ENCODE results near the gene TMEM114. TPM values are rescaled to one million over a fixed set of nuclear protein-coding genes. Genes with fewer than 3 reads are reported as not detected.

Gene TMEM114
- polyA plus RNA-seq, 1 donor = 0.49 TPM

DNA sequence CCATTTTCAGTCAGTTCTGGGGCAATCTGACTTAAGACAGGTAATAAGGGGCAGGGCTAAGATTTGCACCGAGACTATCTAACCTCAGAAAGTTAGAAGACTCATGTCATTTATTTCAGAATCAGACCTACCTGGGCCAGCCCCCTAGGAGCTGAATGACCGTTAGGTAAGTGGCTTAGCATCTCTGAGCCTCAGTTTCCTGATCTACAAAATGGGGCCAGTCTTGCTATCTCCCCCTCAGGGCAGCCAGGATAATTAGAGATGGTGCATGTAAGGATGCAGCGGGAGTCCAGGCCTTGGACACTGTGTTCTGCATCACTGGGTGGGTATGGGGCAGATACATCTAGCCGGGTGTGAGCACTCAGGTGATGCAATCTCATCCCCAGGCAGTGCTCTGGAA lies 20.8 kb upstream of the TMEM114 start:
- H3K4me1 ChIP-seq (ENCODE audit: control insufficient read depth, insufficient read depth, low read length) = no peaks in the 10 kb centered on the region
- H3K4me3 ChIP-seq (ENCODE audit: low read length) = no peak overlapping the region
- DNase-seq = no peak
- no peaks in the 10 kb centered on the region for H3K36me3 ChIP-seq (ENCODE audit: control insufficient read depth, insufficient read depth, low read length)
- WGBS (ENCODE audit: insufficient coverage, low lambda C conversion rate) = no CpG with 5 or more reads among the region's 4 CpGs
- no peaks in the 10 kb centered on the region for H3K9me3 ChIP-seq (ENCODE audit: control insufficient read depth, low read depth, low read length)
- no peak overlapping the region for H3K27ac ChIP-seq (ENCODE audit: low read length)
- peaks cover 18% of the 10 kb centered on the region for H3K27me3 ChIP-seq (ENCODE audit: control insufficient read depth, insufficient read depth, low read length)

DNA sequence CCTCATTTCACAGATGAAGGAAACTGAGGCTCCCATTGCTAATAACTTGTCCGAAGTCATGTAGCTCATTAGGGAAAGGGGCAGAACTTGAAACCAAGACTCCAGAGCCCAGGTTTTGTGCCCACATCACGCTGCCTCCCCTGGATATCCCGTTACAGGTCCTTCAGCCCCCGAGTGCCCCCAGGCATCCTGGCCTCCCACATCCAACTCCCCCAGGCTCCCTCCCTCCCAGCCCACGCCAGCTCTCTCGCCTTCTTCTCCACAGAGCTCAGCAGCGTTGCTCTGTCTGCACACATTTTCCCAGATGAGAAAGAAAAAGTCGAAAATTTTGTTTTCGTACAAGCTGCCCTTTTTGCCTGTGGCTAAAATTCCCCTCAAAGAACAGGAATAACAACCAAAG lies 16.9 kb upstream of the TMEM114 start:
- Histone ChIP-seq H3K9me3 (ENCODE audit: control insufficient read depth, low read depth, low read length) (no peaks in the 10 kb centered on the region), H3K27ac (ENCODE audit: low read length) (no peak overlapping the region), H3K27me3 (ENCODE audit: control insufficient read depth, insufficient read depth, low read length) (peaks cover 14% of the 10 kb centered on the region), H3K4me1 (ENCODE audit: control insufficient read depth, insufficient read depth, low read length) (no peaks in the 10 kb centered on the region), H3K36me3 (ENCODE audit: control insufficient read depth, insufficient read depth, low read length) (no peaks in the 10 kb centered on the region), H3K4me3 (ENCODE audit: low read length) (no peak overlapping the region)
- WGBS (ENCODE audit: insufficient coverage, low lambda C conversion rate) = no CpG with 5 or more reads among the region's 9 CpGs
- DNase-seq = no peak

DNA sequence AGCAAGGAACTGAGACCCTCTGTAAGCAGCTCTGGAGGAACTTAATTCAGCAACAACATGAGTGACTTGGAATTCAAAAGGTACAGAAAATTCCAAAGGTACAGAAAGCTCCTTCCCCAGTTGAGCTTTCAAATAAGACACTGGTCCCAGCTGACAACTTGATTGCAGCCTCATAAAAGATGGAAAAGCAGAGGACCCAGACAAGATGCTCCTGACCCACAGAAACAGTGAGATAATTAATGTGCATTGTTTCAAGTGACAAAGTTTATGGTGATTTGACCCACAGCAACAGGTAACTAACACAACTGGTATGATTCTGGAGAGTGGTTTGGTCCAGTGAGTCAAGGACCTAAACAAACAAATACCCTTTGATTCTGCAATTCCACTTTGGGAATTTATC lies 15.2 kb upstream of the TMEM114 start:
- H3K4me1 ChIP-seq (ENCODE audit: control insufficient read depth, insufficient read depth, low read length) = no peaks in the 10 kb centered on the region
- H3K27ac ChIP-seq (ENCODE audit: low read length) = no peak overlapping the region
- DNase-seq = no peak
- H3K36me3 ChIP-seq (ENCODE audit: control insufficient read depth, insufficient read depth, low read length) = no peaks in the 10 kb centered on the region
- no peak overlapping the region for H3K4me3 ChIP-seq (ENCODE audit: low read length)
- peaks cover 16% of the 10 kb centered on the region for H3K27me3 ChIP-seq (ENCODE audit: control insufficient read depth, insufficient read depth, low read length)
- H3K9me3 ChIP-seq (ENCODE audit: control insufficient read depth, low read depth, low read length) = no peaks in the 10 kb centered on the region

DNA sequence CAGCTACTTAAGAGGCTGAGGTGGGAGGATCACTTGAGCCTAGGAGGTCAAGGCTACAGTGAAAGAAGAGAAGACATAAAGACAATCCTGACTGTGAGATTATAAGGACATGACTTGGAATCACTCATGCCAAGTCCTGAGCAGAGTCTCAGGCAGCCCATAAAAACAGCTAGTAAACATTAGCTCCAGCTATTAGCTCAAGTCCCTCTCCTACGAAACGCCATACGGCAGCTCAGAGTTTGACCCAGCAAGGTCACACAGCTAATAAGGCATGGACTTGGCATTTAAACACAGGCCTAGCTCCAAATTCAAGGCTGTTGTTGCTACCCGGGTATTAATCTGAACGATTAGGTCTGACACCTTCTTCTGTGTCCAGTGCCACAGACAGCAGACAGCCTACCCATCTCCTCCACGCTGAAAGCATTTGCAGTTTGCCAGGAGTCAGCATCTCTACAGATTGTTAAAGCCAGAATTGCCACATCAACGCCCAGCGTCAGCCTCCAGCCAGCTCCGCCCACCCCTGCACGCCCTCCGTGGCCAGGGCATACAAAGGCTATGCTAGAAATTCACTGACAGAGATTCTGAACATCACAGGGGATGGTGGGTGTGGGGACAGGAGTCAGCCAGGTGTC lies 9.9 kb upstream of the TMEM114 start:
- Histone ChIP-seq H3K27me3 (ENCODE audit: control insufficient read depth, insufficient read depth, low read length) (peaks cover 4% of the 10 kb centered on the region), H3K4me3 (ENCODE audit: low read length) (no peak overlapping the region), H3K9me3 (ENCODE audit: control insufficient read depth, low read depth, low read length) (no peaks in the 10 kb centered on the region), H3K36me3 (ENCODE audit: control insufficient read depth, insufficient read depth, low read length) (no peaks in the 10 kb centered on the region), H3K4me1 (ENCODE audit: control insufficient read depth, insufficient read depth, low read length) (no peaks in the 10 kb centered on the region), H3K27ac (ENCODE audit: low read length) (no peak overlapping the region)
- no CpG with 5 or more reads among the region's 11 CpGs for WGBS (ENCODE audit: insufficient coverage, low lambda C conversion rate)
- no peak for DNase-seq

DNA sequence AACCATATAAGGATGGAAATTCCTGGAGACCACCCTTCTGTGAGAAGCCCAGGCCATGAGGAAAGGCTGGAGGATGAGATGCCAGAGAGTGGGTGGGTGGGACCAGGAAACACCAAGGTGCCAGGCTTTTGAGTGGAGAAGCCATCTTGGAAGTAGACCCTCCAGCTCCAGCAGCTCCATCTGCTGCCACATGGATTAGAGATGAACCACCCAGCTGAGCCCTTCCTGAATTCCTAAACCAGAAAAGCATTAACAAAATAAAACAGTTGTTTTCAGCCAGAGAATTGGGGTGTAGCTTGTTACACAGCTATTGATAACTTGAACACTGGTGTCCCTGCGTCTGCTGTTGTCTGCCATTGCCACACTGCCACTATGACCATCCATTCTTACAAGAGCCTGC lies 6.3 kb upstream of the TMEM114 start:
- DNase-seq = no peak
- Histone ChIP-seq H3K27ac (ENCODE audit: low read length) (no peak overlapping the region), H3K9me3 (ENCODE audit: control insufficient read depth, low read depth, low read length) (no peaks in the 10 kb centered on the region), H3K27me3 (ENCODE audit: control insufficient read depth, insufficient read depth, low read length) (peaks cover 16% of the 10 kb centered on the region), H3K4me3 (ENCODE audit: low read length) (no peak overlapping the region), H3K36me3 (ENCODE audit: control insufficient read depth, insufficient read depth, low read length) (no peaks in the 10 kb centered on the region), H3K4me1 (ENCODE audit: control insufficient read depth, insufficient read depth, low read length) (no peaks in the 10 kb centered on the region)
- no CpG with 5 or more reads among the region's 1 CpG for WGBS (ENCODE audit: insufficient coverage, low lambda C conversion rate)

DNA sequence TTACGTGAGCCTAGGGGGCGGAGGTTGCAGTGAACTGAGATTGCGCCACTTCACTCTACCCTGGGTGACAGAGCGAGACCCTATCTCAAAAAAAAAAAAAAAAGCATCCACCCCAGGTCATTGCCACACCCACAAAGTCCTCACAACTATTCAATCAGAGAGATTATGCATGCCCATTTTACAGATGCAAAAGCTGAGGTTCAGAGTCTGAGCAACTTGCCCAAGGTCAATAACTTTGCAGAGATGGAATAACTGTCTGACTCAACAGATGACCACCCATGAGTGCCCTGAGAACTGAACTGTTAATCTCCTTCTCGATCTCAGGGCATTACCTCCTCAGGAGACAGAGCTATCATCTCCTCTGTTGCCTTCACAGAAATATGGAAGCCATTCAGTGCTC lies 5.5 kb upstream of the TMEM114 start:
- peaks cover 3% of the 10 kb centered on the region for H3K9me3 ChIP-seq (ENCODE audit: control insufficient read depth, low read depth, low read length)
- H3K27ac ChIP-seq (ENCODE audit: low read length) = no peak overlapping the region
- no peak for DNase-seq
- WGBS (ENCODE audit: insufficient coverage, low lambda C conversion rate) = no CpG with 5 or more reads among the region's 5 CpGs
- no peaks in the 10 kb centered on the region for H3K36me3 ChIP-seq (ENCODE audit: control insufficient read depth, insufficient read depth, low read length)
- no peak overlapping the region for H3K4me3 ChIP-seq (ENCODE audit: low read length)
- peaks cover 19% of the 10 kb centered on the region for H3K27me3 ChIP-seq (ENCODE audit: control insufficient read depth, insufficient read depth, low read length)
- H3K4me1 ChIP-seq (ENCODE audit: control insufficient read depth, insufficient read depth, low read length) = no peaks in the 10 kb centered on the region

DNA sequence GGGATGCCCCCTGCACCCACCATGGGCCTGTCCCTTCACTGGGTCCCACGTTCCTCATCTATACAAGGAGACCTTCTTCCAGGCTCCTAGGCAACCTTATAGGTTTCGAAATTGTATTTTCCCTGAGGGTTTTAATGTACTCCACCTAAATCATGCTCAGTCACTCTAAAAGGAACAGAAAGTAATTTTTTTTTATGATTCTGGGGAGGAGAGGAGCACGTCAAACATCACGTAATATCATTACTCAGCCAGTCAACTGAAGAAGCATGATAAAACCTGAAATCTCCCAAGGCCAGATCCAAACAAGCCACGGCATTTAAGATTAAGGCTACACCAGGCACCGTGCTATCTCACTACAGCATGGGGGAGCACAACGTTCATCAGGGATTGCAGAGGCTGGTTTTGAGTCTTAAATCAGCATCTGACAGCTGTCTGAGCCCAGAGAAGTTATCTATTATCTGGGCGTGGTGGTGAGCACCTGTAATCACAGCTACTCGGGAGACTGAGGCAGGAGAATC lies 3.9 kb upstream of the TMEM114 start:
- Histone ChIP-seq H3K4me3 (ENCODE audit: low read length) (no peak overlapping the region), H3K4me1 (ENCODE audit: control insufficient read depth, insufficient read depth, low read length) (peaks cover 6% of the 10 kb centered on the region), H3K36me3 (ENCODE audit: control insufficient read depth, insufficient read depth, low read length) (no peaks in the 10 kb centered on the region), H3K9me3 (ENCODE audit: control insufficient read depth, low read depth, low read length) (peaks cover 8% of the 10 kb centered on the region), H3K27ac (ENCODE audit: low read length) (no peak overlapping the region), H3K27me3 (ENCODE audit: control insufficient read depth, insufficient read depth, low read length) (peaks cover 34% of the 10 kb centered on the region)
- 50% methylated on average over 1 of the region's 9 CpGs for WGBS (ENCODE audit: insufficient coverage, low lambda C conversion rate)
- no peak for DNase-seq

DNA sequence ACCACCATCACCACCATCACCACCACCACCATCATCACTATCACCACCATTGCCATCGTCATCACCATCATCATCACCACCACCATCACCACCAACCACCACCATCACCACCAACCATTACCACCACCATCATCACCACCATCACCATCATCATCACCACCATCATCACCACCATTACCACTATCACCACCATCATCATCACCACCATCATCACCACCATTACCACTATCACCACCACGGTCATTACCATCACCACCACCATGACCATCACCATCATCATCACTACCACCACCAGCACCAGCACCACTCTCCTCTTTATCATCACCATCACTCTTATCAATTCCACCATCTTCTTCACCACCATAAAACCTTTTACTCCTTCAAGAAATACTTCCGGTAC lies 1.1 kb upstream of the TMEM114 start:
- WGBS (ENCODE audit: insufficient coverage, low lambda C conversion rate) = 100% methylated on average over 1 of the region's 3 CpGs
- Histone ChIP-seq H3K27ac (ENCODE audit: low read length) (no peak overlapping the region), H3K4me1 (ENCODE audit: control insufficient read depth, insufficient read depth, low read length) (peaks cover 6% of the 10 kb centered on the region), H3K36me3 (ENCODE audit: control insufficient read depth, insufficient read depth, low read length) (no peaks in the 10 kb centered on the region), H3K27me3 (ENCODE audit: control insufficient read depth, insufficient read depth, low read length) (peaks cover 53% of the 10 kb centered on the region), H3K4me3 (ENCODE audit: low read length) (no peak overlapping the region), H3K9me3 (ENCODE audit: control insufficient read depth, low read depth, low read length) (peaks cover 8% of the 10 kb centered on the region)
- DNase-seq = no peak

DNA sequence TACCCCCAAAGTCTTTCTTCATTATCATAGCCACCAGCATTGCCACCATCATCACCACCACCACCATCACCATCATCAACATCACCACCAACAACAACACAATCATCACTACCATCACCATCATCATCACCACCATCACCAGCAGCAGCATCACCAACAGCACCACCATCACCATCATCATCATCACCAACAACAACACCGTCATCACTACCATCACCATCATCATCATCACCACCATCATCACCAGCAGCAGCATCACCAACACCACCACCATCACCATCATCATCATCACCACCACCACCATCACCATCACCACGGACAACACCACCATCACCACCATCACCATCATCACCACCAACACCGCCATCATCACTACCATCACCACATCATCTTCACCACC lies 500 bp upstream of the TMEM114 start:
- Histone ChIP-seq H3K36me3 (ENCODE audit: control insufficient read depth, insufficient read depth, low read length) (no peaks in the 10 kb centered on the region), H3K9me3 (ENCODE audit: control insufficient read depth, low read depth, low read length) (peaks cover 8% of the 10 kb centered on the region), H3K4me1 (ENCODE audit: control insufficient read depth, insufficient read depth, low read length) (peaks cover 6% of the 10 kb centered on the region), H3K27me3 (ENCODE audit: control insufficient read depth, insufficient read depth, low read length) (peaks cover 60% of the 10 kb centered on the region), H3K27ac (ENCODE audit: low read length) (no peak overlapping the region), H3K4me3 (ENCODE audit: low read length) (no peak overlapping the region)
- WGBS (ENCODE audit: insufficient coverage, low lambda C conversion rate) = 83% methylated on average over 1 of the region's 3 CpGs
- no peak for DNase-seq

DNA sequence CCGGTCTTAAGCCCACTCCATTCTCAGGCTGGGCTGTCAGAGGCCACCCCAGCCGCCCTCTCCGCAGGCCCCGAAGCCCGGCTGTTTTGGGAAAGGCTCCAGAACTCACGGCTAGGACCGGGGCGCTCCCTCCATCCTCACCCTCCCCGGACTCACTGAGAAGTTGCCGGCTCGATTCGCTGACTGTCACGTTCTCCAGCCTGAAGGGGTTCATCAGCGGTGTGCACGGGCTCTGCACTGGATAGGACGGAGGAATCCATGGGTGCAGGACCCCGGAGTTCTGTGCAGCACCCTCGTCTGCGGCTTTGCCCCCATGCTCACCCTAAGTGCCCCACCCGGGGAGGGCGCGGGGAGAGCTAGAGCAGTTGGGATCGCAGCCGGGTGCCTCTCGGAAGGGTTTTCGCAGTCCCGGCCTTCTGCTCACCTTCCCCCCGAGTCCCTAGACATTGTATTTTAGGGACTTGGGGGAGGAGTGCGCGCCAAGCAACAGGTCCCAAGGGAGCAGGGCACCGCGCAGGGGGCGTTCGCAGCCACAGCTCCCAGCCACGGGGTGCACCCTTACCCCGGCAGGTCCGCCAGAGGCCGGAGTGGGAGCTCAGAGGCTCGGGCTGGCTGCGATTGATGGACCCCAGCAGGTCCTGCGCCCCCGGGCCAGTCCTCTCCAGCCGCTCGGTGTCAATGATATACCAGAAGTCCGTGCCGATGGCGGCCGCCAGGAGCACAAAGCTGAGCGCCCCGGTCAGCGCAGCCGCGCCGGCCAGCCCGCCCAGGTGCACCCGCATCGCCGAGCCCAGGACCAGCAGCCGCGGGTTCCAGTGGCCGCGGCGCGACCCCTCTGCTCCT lies 1.0 kb downstream of the TMEM114 start:
- WGBS (ENCODE audit: insufficient coverage, low lambda C conversion rate) = no CpG with 5 or more reads among the region's 64 CpGs
- no peak overlapping the region for H3K4me3 ChIP-seq (ENCODE audit: low read length)

More for the DNA sequence above, 1.0 kb downstream of the TMEM114 start:
- H3K9me3 ChIP-seq (ENCODE audit: control insufficient read depth, low read depth, low read length) = peaks cover 8% of the 10 kb centered on the region
- H3K27me3 ChIP-seq (ENCODE audit: control insufficient read depth, insufficient read depth, low read length) = peaks cover 63% of the 10 kb centered on the region
- H3K27ac ChIP-seq (ENCODE audit: low read length) = no peak overlapping the region
- no peak for DNase-seq
- H3K36me3 ChIP-seq (ENCODE audit: control insufficient read depth, insufficient read depth, low read length) = no peaks in the 10 kb centered on the region
- peaks cover 6% of the 10 kb centered on the region for H3K4me1 ChIP-seq (ENCODE audit: control insufficient read depth, insufficient read depth, low read length)

Data from large intestine (tissue), 3 donors.